HG03159 (cell line): ENCODE measurements around the gene DPEP2.

ENCODE experiments used
- ATAC-seq: cut with Tn5 transposase; IDR thresholded peaks from one replicate; pipeline ENCODE4 v1.9.1; 2021; ENCODE audit warnings: mild to moderate bottlenecking, moderate library complexity; ENCODE audit not compliant: unreplicated experiment

DPEP2 gene

GRCh38 chr16:67959536-67960329 is 39.6 kb downstream of the DPEP2 start:
- no peak for ATAC-seq

GRCh38 chr16:67957622-67958021 is 41.7 kb downstream of the DPEP2 start:
- ATAC-seq: no peak

DNA sequence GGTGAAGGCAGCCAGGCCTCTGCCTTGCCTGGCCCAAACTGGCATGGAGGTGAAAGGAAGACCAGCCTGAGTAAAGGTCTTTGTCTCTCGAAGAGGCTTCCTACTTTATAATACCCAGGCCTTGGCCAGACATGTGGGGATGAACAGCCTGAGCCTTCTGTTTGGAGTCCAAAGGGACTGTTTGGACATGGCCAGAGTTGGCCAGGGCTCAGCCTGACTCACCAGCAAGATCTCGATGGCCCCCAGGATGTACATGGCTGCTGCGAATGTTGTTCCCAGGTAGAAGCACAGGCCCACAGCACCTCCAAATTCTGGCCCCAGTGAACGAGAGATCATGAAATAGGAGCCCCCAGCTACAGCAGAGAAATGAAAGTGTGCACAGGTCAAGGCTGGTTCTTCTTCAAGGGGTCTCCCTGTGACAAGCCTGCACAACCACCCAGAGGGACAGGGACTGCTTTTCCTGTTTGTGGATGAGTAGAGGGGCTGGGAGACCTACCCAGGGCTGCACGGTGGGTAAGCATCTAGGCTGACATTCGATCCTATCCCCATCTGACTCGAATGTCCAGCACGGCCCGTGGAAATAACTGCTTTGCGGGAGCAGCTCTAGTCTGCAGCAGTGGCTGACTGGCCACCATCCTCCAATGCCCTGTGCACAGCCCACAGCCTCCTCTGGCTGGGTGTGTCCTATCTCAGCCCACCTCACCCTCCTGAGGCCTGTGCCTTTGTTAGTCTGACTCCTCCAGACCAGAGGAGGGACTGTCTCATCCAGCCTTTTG is 44.7 kb downstream of the DPEP2 start:
- ATAC-seq: no peak

DNA sequence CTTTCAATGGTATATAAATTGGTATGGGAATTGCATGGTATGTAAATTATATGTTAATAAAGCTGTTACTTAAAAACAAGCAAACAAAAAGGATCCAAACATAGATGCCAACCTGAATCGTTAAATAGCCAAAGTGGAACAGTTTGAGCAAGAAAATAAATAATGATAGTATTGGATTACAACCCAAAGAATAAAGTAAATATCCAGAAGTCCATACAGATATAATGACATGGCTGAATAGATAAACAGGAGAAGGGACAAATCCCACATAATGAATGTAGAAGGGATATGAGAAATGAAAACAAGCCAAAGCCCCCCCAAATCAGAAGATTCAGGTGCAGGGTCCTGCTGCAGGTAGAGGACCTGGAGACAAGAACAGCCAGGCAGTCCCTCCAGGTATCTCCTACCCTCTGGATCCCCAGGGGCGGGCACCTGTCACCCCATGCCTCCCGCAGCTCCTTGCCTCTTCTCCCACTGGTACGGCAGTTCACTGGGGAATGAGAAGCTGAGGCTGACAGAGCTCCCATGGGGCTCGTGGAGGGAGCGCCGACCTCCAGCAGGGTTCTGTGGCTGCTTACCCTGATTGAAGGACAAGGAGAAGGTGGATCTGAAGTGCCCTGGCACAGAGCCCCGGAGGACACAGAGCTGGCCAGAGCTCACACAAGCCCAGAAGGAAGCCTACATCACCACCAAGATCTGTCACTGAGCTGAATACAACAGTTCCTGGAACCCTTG is 45.5 kb downstream of the DPEP2 start:
- ATAC-seq: no peak

DNA sequence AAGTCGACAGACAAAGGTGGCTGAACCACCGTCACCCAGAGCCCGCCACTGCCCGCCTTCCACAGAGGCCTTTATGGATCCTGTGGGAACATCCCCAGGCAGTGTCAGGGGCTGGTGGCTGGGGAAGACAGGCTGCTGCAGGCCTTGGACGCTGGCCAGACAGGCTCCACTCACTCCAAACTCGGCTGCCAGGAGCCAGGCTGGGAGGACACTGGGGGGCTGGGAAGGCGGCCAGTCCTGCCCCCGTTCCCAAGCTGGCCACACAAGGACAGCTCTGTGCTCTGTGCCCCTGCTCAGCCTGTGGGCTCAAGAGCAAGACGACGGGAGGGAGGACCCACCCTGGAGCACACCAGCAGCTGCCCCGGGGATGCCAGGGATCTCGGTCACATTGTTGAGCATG is 47.8 kb downstream of the DPEP2 start:
- no peak for ATAC-seq

- ATAC-seq: no peak
These were observed 48.9 kb downstream of the DPEP2 start for GRCh38 chr16:67950335-67950843.

GRCh38 chr16:67949645-67950044 is 49.6 kb downstream of the DPEP2 start:
- ATAC-seq: no peak

- no peak for ATAC-seq
These were observed 51.3 kb downstream of the DPEP2 start for GRCh38 chr16:67948015-67948414.

- ATAC-seq: no peak
These were observed 52.2 kb downstream of the DPEP2 start for GRCh38 chr16:67946966-67947558.

GRCh38 chr16:67946128-67946569 is 53.1 kb downstream of the DPEP2 start:
- ATAC-seq: no peak

- no peak for ATAC-seq
These were observed 53.8 kb downstream of the DPEP2 start for GRCh38 chr16:67945392-67945933.

DNA sequence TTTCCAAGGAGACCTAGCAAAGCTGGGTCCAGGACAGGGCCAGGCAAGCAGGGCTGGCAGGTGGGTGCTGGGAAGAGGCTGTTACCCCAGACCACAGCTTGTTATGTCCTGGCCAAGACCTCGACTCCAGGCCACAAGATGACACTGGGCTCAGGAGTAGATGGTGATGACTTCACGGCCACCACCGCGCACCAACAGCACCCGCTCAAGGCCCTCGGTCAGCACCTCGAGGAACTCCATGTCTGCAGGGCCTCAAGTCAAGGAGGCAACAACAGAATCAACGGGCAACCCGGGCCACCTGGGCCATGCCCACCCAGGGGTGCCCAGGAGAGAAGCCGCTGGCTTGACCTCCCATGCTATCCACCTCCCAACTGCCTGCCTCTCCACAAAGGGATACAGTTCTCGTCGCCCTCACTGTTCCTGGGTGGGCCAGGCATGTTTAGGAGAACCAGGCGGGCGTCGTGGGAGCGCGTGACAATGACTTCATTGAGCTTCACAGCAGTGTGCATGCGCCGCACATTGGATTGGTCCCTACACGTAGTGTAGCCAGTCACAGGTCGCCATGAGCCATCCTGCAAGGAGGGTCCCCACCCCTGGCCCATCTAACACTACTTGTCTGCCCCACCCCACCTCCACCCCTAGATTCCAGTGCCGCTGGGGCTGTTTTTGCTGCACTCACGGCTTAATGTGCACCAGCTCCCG is 54.4 kb downstream of the DPEP2 start:
- ATAC-seq: no peak

GRCh38 chr16:67943619-67944504 is 55.4 kb downstream of the DPEP2 start, which contains the start of gene LCAT:
Gene LCAT (minus strand): TSS chr16:67944120. CDS start chr16:67944101, 19 bp downstream.
- no peak for ATAC-seq

GRCh38 chr16:67943256-67943618 is 56.0 kb downstream of the DPEP2 start:
- no peak for ATAC-seq

GRCh38 chr16:67942510-67943255 is 56.6 kb downstream of the DPEP2 start:
- ATAC-seq: no peak

- no peak for ATAC-seq
These were observed 57.1 kb downstream of the DPEP2 start for GRCh38 chr16:67942200-67942509.

GRCh38 chr16:67941469-67942199 is 57.6 kb downstream of the DPEP2 start:
- ATAC-seq: no peak
